Measurements from ENCODE around the gene TNFRSF8. TPM values are rescaled to one million over a fixed set of nuclear protein-coding genes. Genes with fewer than 3 reads are reported as not detected.
"Not testable (repeated sequence)": the region's sequence is repeated elsewhere in the genome, so short reads cannot be mapped to it uniquely, and the experiment has no call there.

The TNFRSF8 gene
- total RNA-seq, 1 experiment from 2014 or later, result 0.13 TPM

GRCh38 chr1:12032161-12032621, 30.9 kb upstream of the TNFRSF8 start:
- CTCF ChIA-PET, result no interaction called here
- Histone ChIP-seq H3K27me3 (ENCODE audit: control insufficient read depth, insufficient read depth, low read length) (no peaks in the 10 kb centered on the region), H3K4me3 (ENCODE audit: low read depth in 2 of 2, low read length in 2 of 2) (no peak overlapping the region), H3K27ac (ENCODE audit: low read length) (no peak overlapping the region), H3K36me3 (ENCODE audit: control insufficient read depth, insufficient read depth, low read length) (no peaks in the 10 kb centered on the region), H3K9me3 (ENCODE audit: control insufficient read depth, insufficient read depth, low read depth, low read length) (no peaks in the 10 kb centered on the region), H3K4me1 (ENCODE audit: control insufficient read depth, insufficient read depth, low read length) (no peaks in the 10 kb centered on the region)
- intact Hi-C loops (cut with micrococcal nuclease; ENCODE audit: unreplicated experiment) (no loop called here), in situ Hi-C loops (cut with HindIII; ENCODE audit: low pct_unique_long_range_greater_than_20kb, low sequenced_read_pairs) (no loop called here)
- POLR2A ChIA-PET, result no interaction called here
- DNase-seq (ENCODE audit: low read depth, low spot score) (no peak), ATAC-seq (no peak)
- TF ChIP-seq REST (IDR thresholded peaks at IDR 0.05; ENCODE audit: insufficient read depth in 1 of 2, low read depth in 2 of 2, low read length in 1 of 2) (no peak), POLR2AphosphoS5 (IDR thresholded peaks at IDR 0.05; ENCODE audit: low read depth, low read length) (no peak), SIN3A (IDR thresholded peaks at IDR 0.05; ENCODE audit: borderline replicate concordance, insufficient read depth, low read depth, low read length) (no peak), CTCF (IDR thresholded peaks at IDR 0.05) (no peak), TCF7L2 (IDR thresholded peaks at IDR 0.05; ENCODE audit: low read depth, low read length) (no peak)
- no TSS peak for BruUV-seq (replicated peaks)

GRCh38 chr1:12033441-12033840, 29.7 kb upstream of the TNFRSF8 start:
- intact Hi-C loops (cut with micrococcal nuclease; ENCODE audit: unreplicated experiment), result not testable (repeated sequence)

GRCh38 chr1:12034381-12034801, 28.7 kb upstream of the TNFRSF8 start:
- POLR2A ChIA-PET, result no interaction called here
- ATAC-seq (no peak), DNase-seq (ENCODE audit: low read depth, low spot score) (no peak)
- CTCF ChIA-PET, result no interaction called here
- no TSS peak for BruUV-seq (replicated peaks)
- H3K27me3 ChIP-seq (ENCODE audit: control insufficient read depth, insufficient read depth, low read length), result no peaks in the 10 kb centered on the region
- no peaks in the 10 kb centered on the region for H3K36me3 ChIP-seq (ENCODE audit: control insufficient read depth, insufficient read depth, low read length)
- H3K9me3 ChIP-seq (ENCODE audit: control insufficient read depth, insufficient read depth, low read depth, low read length), result no peaks in the 10 kb centered on the region
- in situ Hi-C loops (cut with HindIII; ENCODE audit: low pct_unique_long_range_greater_than_20kb, low sequenced_read_pairs), result no loop called here
- H3K4me3 ChIP-seq (ENCODE audit: low read depth in 2 of 2, low read length in 2 of 2), result no peak overlapping the region
- H3K27ac ChIP-seq (ENCODE audit: low read length), result no peak overlapping the region
- intact Hi-C loops (cut with micrococcal nuclease; ENCODE audit: unreplicated experiment), result no loop called here
- peaks cover under 1% of the 10 kb centered on the region; the same call in 1 of the 2 replicates for H3K4me1 ChIP-seq (ENCODE audit: control insufficient read depth, insufficient read depth, low read length)
- TF ChIP-seq CTCF (IDR thresholded peaks at IDR 0.05) (no peak), POLR2AphosphoS5 (IDR thresholded peaks at IDR 0.05; ENCODE audit: low read depth, low read length) (no peak), REST (IDR thresholded peaks at IDR 0.05; ENCODE audit: insufficient read depth in 1 of 2, low read depth in 2 of 2, low read length in 1 of 2) (no peak), TCF7L2 (IDR thresholded peaks at IDR 0.05; ENCODE audit: low read depth, low read length) (no peak), SIN3A (IDR thresholded peaks at IDR 0.05; ENCODE audit: borderline replicate concordance, insufficient read depth, low read depth, low read length) (no peak)

More at GRCh38 chr1:12033441-12033840, 29.7 kb upstream of the TNFRSF8 start:
- BruUV-seq (replicated peaks); in situ Hi-C loops (cut with HindIII; ENCODE audit: low pct_unique_long_range_greater_than_20kb, low sequenced_read_pairs); H3K4me1 ChIP-seq (ENCODE audit: control insufficient read depth, insufficient read depth, low read length); H3K36me3 ChIP-seq (ENCODE audit: control insufficient read depth, insufficient read depth, low read length); ATAC-seq; H3K4me3 ChIP-seq (ENCODE audit: low read depth in 2 of 2, low read length in 2 of 2); POLR2A ChIA-PET; CTCF ChIA-PET; H3K27ac ChIP-seq (ENCODE audit: low read length); H3K9me3 ChIP-seq (ENCODE audit: control insufficient read depth, insufficient read depth, low read depth, low read length); H3K27me3 ChIP-seq (ENCODE audit: control insufficient read depth, insufficient read depth, low read length); DNase-seq (ENCODE audit: low read depth, low spot score): not testable (repeated sequence)

Measured in Panc1 (cell line).